Measurements from ENCODE around the gene ASMTL. TPM values are rescaled to one million over a fixed set of nuclear protein-coding genes. Genes with fewer than 3 reads are reported as not detected.
"Not testable (repeated sequence)": the region's sequence is repeated elsewhere in the genome, so short reads cannot be mapped to it uniquely, and the experiment has no call there.

The ASMTL gene
- total RNA-seq, 1 donor from 2014 or later: 27.1 TPM

GRCh38 chrX:1493412-1493811 lies 40.7 kb upstream of the ASMTL start:
- no peak overlapping the region for H3K27ac ChIP-seq
- DNase-seq (ENCODE audit: low spot score in 2 of 2): no peak
- intact Hi-C loops (cut with DNase I): no loop called here
- no peaks in the 10 kb centered on the region for H3K36me3 ChIP-seq
- H3K4me3 ChIP-seq: no peak overlapping the region
- no peak for TF ChIP-seq CTCF (IDR thresholded peaks at IDR 0.05)
- no peaks in the 10 kb centered on the region for H3K27me3 ChIP-seq
- H3K4me1 ChIP-seq: no peaks in the 10 kb centered on the region
- H3K9me3 ChIP-seq: no peaks in the 10 kb centered on the region

- intact Hi-C loops (cut with DNase I): no loop called here
- TF ChIP-seq CTCF (IDR thresholded peaks at IDR 0.05): no peak
- DNase-seq (ENCODE audit: low spot score in 2 of 2): peak in 1 of 2 donors; percentile 40
Observed at GRCh38 chrX:1492421-1493012, 39.8 kb upstream of the ASMTL start.

GRCh38 chrX:1491851-1492349 lies 39.2 kb upstream of the ASMTL start:
- no peak overlapping the region for H3K27ac ChIP-seq
- peak in 1 of 2 donors; percentile 22 for DNase-seq (ENCODE audit: low spot score in 2 of 2)
- H3K4me1 ChIP-seq: no peaks in the 10 kb centered on the region
- no peaks in the 10 kb centered on the region for H3K36me3 ChIP-seq
- TF ChIP-seq CTCF (IDR thresholded peaks at IDR 0.05): no peak
- intact Hi-C loops (cut with DNase I): no loop called here
- H3K27me3 ChIP-seq: no peaks in the 10 kb centered on the region
- H3K9me3 ChIP-seq: no peaks in the 10 kb centered on the region
- H3K4me3 ChIP-seq: no peak overlapping the region

More at GRCh38 chrX:1492421-1493012, 39.8 kb upstream of the ASMTL start:
- no peaks in the 10 kb centered on the region for H3K36me3 ChIP-seq
- H3K27ac ChIP-seq: no peak overlapping the region
- H3K4me3 ChIP-seq: no peak overlapping the region
- H3K4me1 ChIP-seq: no peaks in the 10 kb centered on the region
- H3K27me3 ChIP-seq: no peaks in the 10 kb centered on the region
- H3K9me3 ChIP-seq: no peaks in the 10 kb centered on the region

- H3K36me3 ChIP-seq; DNase-seq (ENCODE audit: low spot score in 2 of 2); H3K4me1 ChIP-seq; intact Hi-C loops (cut with DNase I); H3K27ac ChIP-seq; H3K9me3 ChIP-seq; H3K4me3 ChIP-seq; H3K27me3 ChIP-seq: not testable (repeated sequence)
Observed at GRCh38 chrX:1491248-1491647, 38.5 kb upstream of the ASMTL start.

GRCh38 chrX:1490723-1491122 lies 38.0 kb upstream of the ASMTL start:
- H3K4me3 ChIP-seq; H3K27ac ChIP-seq; H3K27me3 ChIP-seq; H3K4me1 ChIP-seq; DNase-seq (ENCODE audit: low spot score in 2 of 2); H3K36me3 ChIP-seq; intact Hi-C loops (cut with DNase I); H3K9me3 ChIP-seq: not testable (repeated sequence)

GRCh38 chrX:1489354-1489753 lies 36.6 kb upstream of the ASMTL start:
- H3K27me3 ChIP-seq; intact Hi-C loops (cut with DNase I); H3K4me1 ChIP-seq; H3K36me3 ChIP-seq; DNase-seq (ENCODE audit: low spot score in 2 of 2); H3K9me3 ChIP-seq; H3K27ac ChIP-seq; H3K4me3 ChIP-seq: not testable (repeated sequence)

- intact Hi-C loops (cut with DNase I): no loop called here
- Histone ChIP-seq H3K27ac (no peak overlapping the region), H3K27me3 (no peaks in the 10 kb centered on the region), H3K4me3 (no peak overlapping the region), H3K36me3 (no peaks in the 10 kb centered on the region), H3K4me1 (no peaks in the 10 kb centered on the region), H3K9me3 (no peaks in the 10 kb centered on the region)
- peak in 1 of 2 donors; percentile 21 for DNase-seq (ENCODE audit: low spot score in 2 of 2)
- TF ChIP-seq CTCF (IDR thresholded peaks at IDR 0.05): no peak
Observed at GRCh38 chrX:1488745-1489144, 36.0 kb upstream of the ASMTL start.

Measured in ascending aorta (tissue), 2 donors.